ENCODE measurements around the gene LRRC26. TPM values are rescaled to one million over a fixed set of nuclear protein-coding genes. Genes with fewer than 3 reads are reported as not detected.

The LRRC26 gene
- not detected for total RNA-seq
- long read RNA-seq, result 0 reads

GRCh38 chr9:137169896-137170358, at the start of gene LRRC26:
TSS of gene LRRC26 (minus strand) at chr9:137170051. CDS start at chr9:137169943, 108 bp downstream.
- intact Hi-C loops (cut with DNase I), result no loop called here
- no peak for DNase-seq
- ATAC-seq, result no peak

- intact Hi-C loops (cut with DNase I), result no loop called here
- DNase-seq (no peak), ATAC-seq (peak in 1 of 2 donors; percentile 5)
These were observed 49.0 kb upstream of the LRRC26 start for GRCh38 chr9:137218754-137219271.

- ATAC-seq (no peak), DNase-seq (no peak)
- intact Hi-C loops (cut with DNase I), result no loop called here
These were observed 48.4 kb upstream of the LRRC26 start for GRCh38 chr9:137218212-137218753.

- ATAC-seq (peak; percentile 33 to 70), DNase-seq (peak; percentile 69)
- intact Hi-C loops (cut with DNase I), result no loop called here
These were observed 47.7 kb upstream of the LRRC26 start for GRCh38 chr9:137217276-137218211.

- ATAC-seq, result no peak
- DNase-seq, result no peak
- intact Hi-C loops (cut with DNase I), result no loop called here
These were observed 46.5 kb upstream of the LRRC26 start for GRCh38 chr9:137216188-137216965.

GRCh38 chr9:137215196-137215986, 45.5 kb upstream of the LRRC26 start:
- DNase-seq (no peak), ATAC-seq (no peak)
- intact Hi-C loops (cut with DNase I), result no loop called here

GRCh38 chr9:137214620-137215019, 44.8 kb upstream of the LRRC26 start:
- ATAC-seq (no peak), DNase-seq (no peak)
- intact Hi-C loops (cut with DNase I), result no loop called here

- DNase-seq (no peak), ATAC-seq (no peak)
- intact Hi-C loops (cut with DNase I), result no loop called here
These were observed 43.6 kb upstream of the LRRC26 start for GRCh38 chr9:137213160-137214060.

- intact Hi-C loops (cut with DNase I), result no loop called here
- DNase-seq, result no peak
These were observed 42.7 kb upstream of the LRRC26 start for GRCh38 chr9:137212520-137212919.

GRCh38 chr9:137211532-137211931, 41.7 kb upstream of the LRRC26 start:
- no peak for ATAC-seq
- intact Hi-C loops (cut with DNase I), result no loop called here

More at GRCh38 chr9:137212520-137212919, 42.7 kb upstream of the LRRC26 start:
- no peak for ATAC-seq

GRCh38 chr9:137206602-137207001, 36.8 kb upstream of the LRRC26 start:
- intact Hi-C loops (cut with DNase I), result no loop called here
- DNase-seq, result no peak
- no peak for ATAC-seq

More at GRCh38 chr9:137211532-137211931, 41.7 kb upstream of the LRRC26 start:
- no peak for DNase-seq

GRCh38 chr9:137205126-137206069, 35.5 kb upstream of the LRRC26 start, which contains the start of the genes NDOR1 and TMEM203:
TSS of gene NDOR1 (plus strand) at chr9:137205700. CDS start at chr9:137205778, 78 bp downstream.
TSS of gene TMEM203 (minus strand) at chr9:137205648. CDS start at chr9:137205414, 234 bp downstream.
- intact Hi-C loops (cut with DNase I), result no loop called here
- peak; percentile 72 to 76 for ATAC-seq

GRCh38 chr9:137204731-137205125, 34.9 kb upstream of the LRRC26 start:
- no peak for DNase-seq
- intact Hi-C loops (cut with DNase I), result no loop called here
- no peak for ATAC-seq

More at GRCh38 chr9:137205126-137206069, 35.5 kb upstream of the LRRC26 start, which contains the start of the genes NDOR1 and TMEM203:
- peak; percentile 94 for DNase-seq

- DNase-seq (no peak), ATAC-seq (no peak)
- intact Hi-C loops (cut with DNase I), result no loop called here
These were observed 33.1 kb upstream of the LRRC26 start for GRCh38 chr9:137202966-137203365.

- DNase-seq (no peak), ATAC-seq (no peak)
- intact Hi-C loops (cut with DNase I), result no loop called here
These were observed 31.5 kb upstream of the LRRC26 start for GRCh38 chr9:137201205-137201868.

Data from left cardiac atrium (tissue), 4 donors.